ENCODE results near the gene SLC2A13.
"Not testable (repeated sequence)": the region's sequence is repeated elsewhere in the genome, so short reads cannot be mapped to it uniquely, and the experiment has no call there.

SLC2A13 gene

DNA sequence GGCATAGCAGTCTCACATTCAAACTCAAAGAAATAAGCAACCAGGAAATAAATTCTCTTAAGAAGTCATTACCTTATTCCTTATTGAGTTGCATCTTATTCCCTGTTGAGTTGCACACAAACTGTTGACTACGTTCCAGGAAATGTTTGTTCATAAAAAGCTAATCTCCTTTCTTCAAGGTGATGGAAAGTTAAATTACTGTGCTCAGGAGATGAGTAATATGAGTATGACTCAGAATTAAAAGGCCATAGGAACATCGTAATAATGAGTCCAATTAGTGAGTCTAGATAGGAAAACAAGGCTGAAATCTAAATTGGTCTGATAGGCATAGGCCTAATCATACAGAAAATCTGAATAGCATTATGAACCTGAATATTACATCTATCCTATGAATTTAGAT lies 203.1 kb downstream of the SLC2A13 start:
- H3K36me3 Mint-ChIP-seq (ENCODE audit: low read depth): no peaks in the 10 kb centered on the region
- H3K27me3 Mint-ChIP-seq (ENCODE audit: low read depth): no peaks in the 10 kb centered on the region

DNA sequence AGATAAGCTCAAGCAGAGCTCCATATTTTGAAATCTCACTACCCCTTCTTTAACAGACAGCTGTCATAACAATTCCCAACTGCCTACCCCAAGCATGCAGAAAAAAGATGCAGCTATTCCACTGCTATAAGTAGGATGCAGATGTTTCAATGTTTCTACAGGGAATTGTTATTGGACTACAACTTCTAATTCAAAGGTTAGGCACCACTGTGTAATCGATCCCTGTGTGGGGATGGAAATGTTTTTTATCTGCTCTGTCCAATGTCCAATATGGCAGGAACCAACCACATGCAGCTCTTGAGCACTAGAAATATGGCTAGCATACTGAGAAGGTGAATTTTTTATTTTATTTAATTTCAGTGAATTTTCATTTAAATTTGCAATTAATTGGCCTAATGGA lies 208.6 kb downstream of the SLC2A13 start:
- H3K27ac Mint-ChIP-seq: no peak overlapping the region
- H3K27me3 Mint-ChIP-seq (ENCODE audit: low read depth): no peaks in the 10 kb centered on the region
- no peaks in the 10 kb centered on the region for H3K4me1 Mint-ChIP-seq (ENCODE audit: low read depth)
- no peaks in the 10 kb centered on the region for H3K36me3 Mint-ChIP-seq (ENCODE audit: low read depth)
- no peak for DNase-seq (ENCODE audit: low spot score)
- no peak overlapping the region for H3K4me3 Mint-ChIP-seq
- H3K9me3 Mint-ChIP-seq: peaks cover 11% of the 10 kb centered on the region

More for the DNA sequence above, 203.1 kb downstream of the SLC2A13 start:
- no peak for DNase-seq (ENCODE audit: low spot score)
- no peaks in the 10 kb centered on the region for H3K4me1 Mint-ChIP-seq (ENCODE audit: low read depth)
- H3K9me3 Mint-ChIP-seq: no peaks in the 10 kb centered on the region
- no peak overlapping the region for H3K4me3 Mint-ChIP-seq
- H3K27ac Mint-ChIP-seq: no peak overlapping the region

DNA sequence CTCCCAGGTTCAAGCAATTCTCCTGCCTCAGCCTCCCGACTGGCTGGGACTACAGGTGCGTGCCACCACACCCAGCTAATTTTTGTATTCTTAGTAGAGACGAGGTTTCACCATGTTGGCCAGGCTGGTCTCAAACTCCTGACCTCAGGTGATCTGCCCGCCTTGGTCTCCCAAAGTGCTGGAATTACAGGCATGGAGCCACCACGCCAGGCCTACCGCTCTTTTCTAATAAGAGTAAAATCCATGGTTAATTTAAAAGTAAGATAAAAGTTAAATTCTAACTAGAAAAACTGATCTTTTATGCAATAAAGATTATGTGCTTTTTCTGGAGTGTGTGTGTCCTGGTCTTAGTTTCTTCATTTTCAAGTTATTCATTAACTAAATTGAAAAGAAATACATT lies 212.5 kb downstream of the SLC2A13 start:
- H3K27me3 Mint-ChIP-seq (ENCODE audit: low read depth); H3K36me3 Mint-ChIP-seq (ENCODE audit: low read depth); H3K4me1 Mint-ChIP-seq (ENCODE audit: low read depth); H3K4me3 Mint-ChIP-seq; H3K27ac Mint-ChIP-seq; DNase-seq (ENCODE audit: low spot score): not testable (repeated sequence)
- H3K9me3 Mint-ChIP-seq: peaks cover 11% of the 10 kb centered on the region

DNA sequence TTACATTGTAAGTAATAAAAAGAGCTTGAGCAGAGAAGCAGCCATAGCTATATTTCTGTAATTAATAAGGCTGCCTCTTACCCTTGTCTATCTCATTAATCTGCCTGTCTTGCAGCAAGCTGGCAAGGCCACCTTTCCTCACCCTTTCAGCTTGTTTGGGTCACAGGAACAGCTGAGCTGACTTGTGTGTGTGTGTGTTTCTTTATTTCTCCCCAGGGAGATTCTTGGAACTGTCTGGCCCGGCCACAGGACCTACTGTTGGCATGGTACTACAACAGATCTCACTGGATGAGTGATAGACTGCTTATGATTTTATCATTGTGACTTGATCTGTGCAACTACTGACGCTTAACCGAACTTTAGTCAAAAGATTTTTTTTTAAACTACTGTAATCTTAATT lies 213.7 kb downstream of the SLC2A13 start:
- Mint-ChIP-seq H3K27ac (no peak overlapping the region), H3K9me3 (peaks cover 8% of the 10 kb centered on the region), H3K4me3 (no peak overlapping the region), H3K36me3 (ENCODE audit: low read depth) (no peaks in the 10 kb centered on the region), H3K4me1 (ENCODE audit: low read depth) (no peaks in the 10 kb centered on the region), H3K27me3 (ENCODE audit: low read depth) (no peaks in the 10 kb centered on the region)
- no peak for DNase-seq (ENCODE audit: low spot score)

DNA sequence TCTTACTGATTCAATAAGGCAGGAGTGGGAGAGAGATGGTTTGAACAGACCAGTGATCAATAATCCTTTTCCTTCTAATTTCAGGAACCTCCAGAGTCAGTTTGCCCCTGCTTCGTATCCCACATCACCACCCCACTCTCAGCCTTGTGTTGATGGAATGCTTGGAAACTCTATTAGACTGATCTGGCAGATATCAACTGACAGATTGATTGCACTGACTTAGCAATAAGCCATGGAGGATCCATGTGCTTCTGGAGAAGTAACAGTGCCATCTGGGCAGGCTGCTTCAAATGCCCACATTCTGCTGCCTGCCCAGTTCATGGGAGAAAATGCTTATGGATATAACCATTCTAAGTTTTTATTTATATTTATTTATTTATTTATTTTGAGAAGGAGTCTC lies 218.0 kb downstream of the SLC2A13 start:
- Mint-ChIP-seq H3K4me3 (no peak overlapping the region), H3K27me3 (ENCODE audit: low read depth) (no peaks in the 10 kb centered on the region), H3K36me3 (ENCODE audit: low read depth) (no peaks in the 10 kb centered on the region), H3K4me1 (ENCODE audit: low read depth) (no peaks in the 10 kb centered on the region), H3K9me3 (no peaks in the 10 kb centered on the region), H3K27ac (no peak overlapping the region)
- no peak for DNase-seq (ENCODE audit: low spot score)

DNA sequence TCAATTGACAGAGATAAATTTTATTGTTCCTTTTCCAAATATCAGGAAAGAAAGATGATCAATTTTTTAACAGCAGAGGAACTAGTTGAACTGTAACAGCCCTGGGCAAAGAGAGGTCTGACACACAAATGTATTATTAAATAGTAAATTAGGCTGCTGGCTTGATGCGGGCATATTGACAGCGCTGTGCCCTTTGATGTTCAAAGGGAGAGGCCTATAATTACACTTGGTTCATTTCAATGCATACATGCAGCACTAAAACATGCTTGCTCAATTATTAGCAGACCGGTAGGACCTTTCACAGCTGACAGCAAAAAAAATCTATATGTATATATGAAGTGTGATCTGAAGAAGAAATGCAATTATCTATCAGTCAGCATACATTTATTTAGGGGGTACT lies 219.8 kb downstream of the SLC2A13 start:
- Mint-ChIP-seq H3K36me3 (ENCODE audit: low read depth) (no peaks in the 10 kb centered on the region), H3K4me3 (no peak overlapping the region), H3K27me3 (ENCODE audit: low read depth) (no peaks in the 10 kb centered on the region), H3K27ac (no peak overlapping the region), H3K9me3 (no peaks in the 10 kb centered on the region), H3K4me1 (ENCODE audit: low read depth) (no peaks in the 10 kb centered on the region)
- no peak for DNase-seq (ENCODE audit: low spot score)

DNA sequence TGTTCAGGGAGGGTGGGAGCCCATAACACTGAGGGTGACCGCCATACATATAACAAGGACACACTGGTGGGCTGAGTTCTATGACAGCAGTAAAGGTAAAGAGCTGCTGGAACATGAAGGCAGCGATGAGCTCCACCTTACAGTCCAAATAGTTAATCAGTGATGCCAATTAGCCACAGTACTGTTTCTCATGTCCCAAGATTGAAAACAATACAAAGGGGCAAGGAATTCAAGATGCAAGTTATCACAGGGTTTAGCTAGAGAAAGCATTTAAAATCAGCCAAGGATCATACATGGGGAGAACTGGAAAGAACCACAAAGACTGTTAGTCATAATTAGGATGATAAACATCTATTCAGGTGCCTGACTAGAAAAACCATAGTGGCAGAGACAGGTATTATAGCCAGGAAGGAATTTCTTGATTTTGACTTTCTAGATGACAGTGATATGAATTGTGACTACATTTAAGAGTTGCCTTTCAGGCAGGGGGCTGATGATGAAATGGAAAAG lies 221.2 kb downstream of the SLC2A13 start:
- Mint-ChIP-seq H3K27ac (no peak overlapping the region), H3K9me3 (no peaks in the 10 kb centered on the region), H3K4me1 (ENCODE audit: low read depth) (no peaks in the 10 kb centered on the region), H3K36me3 (ENCODE audit: low read depth) (no peaks in the 10 kb centered on the region), H3K27me3 (ENCODE audit: low read depth) (no peaks in the 10 kb centered on the region), H3K4me3 (no peak overlapping the region)
- DNase-seq (ENCODE audit: low spot score): no peak

DNA sequence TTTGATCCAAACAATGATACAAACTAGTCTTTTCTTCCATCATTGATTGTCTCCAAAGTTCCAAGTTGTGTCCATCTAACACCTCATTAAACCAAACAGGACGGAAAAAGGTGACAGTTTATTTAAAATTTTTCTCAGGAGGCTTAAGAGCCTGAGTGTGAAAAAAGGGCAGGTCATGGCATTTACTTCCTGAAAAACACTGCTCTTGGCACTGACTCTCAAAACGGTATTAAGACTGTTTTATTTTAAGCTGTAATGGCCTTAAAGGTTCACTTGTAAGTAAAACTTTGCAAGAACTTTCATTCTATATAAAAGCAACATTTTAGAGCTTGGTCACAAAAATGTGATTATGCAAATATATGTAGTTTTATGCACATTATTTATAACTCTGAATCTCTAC lies 222.5 kb downstream of the SLC2A13 start:
- Mint-ChIP-seq H3K4me1 (ENCODE audit: low read depth) (no peaks in the 10 kb centered on the region), H3K4me3 (no peak overlapping the region), H3K27ac (no peak overlapping the region), H3K9me3 (no peaks in the 10 kb centered on the region), H3K36me3 (ENCODE audit: low read depth) (no peaks in the 10 kb centered on the region), H3K27me3 (ENCODE audit: low read depth) (no peaks in the 10 kb centered on the region)
- no peak for DNase-seq (ENCODE audit: low spot score)

DNA sequence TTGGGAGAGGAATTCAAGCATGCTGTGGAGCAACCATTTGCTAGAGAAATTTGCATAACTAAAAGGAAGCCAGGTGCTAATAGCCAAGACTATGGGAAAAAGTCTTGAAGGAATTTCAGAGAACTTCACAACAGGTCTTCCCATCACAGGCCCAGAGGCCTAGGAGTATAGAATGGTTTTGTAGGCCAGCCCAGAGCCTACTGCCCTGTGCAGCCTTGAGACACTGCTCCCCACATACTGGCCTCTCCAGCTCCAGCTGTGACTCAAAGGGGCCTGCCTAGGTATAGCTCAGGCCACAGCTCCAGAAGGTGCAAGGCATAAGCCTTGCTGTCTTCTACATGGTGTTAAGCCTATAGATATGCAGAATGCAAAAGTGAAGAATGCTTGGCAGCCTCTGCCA lies 227.1 kb downstream of the SLC2A13 start:
- Mint-ChIP-seq H3K4me3 (no peak overlapping the region), H3K27ac (no peak overlapping the region), H3K27me3 (ENCODE audit: low read depth) (no peaks in the 10 kb centered on the region), H3K36me3 (ENCODE audit: low read depth) (no peaks in the 10 kb centered on the region), H3K4me1 (ENCODE audit: low read depth) (no peaks in the 10 kb centered on the region), H3K9me3 (no peaks in the 10 kb centered on the region)
- DNase-seq (ENCODE audit: low spot score): no peak

DNA sequence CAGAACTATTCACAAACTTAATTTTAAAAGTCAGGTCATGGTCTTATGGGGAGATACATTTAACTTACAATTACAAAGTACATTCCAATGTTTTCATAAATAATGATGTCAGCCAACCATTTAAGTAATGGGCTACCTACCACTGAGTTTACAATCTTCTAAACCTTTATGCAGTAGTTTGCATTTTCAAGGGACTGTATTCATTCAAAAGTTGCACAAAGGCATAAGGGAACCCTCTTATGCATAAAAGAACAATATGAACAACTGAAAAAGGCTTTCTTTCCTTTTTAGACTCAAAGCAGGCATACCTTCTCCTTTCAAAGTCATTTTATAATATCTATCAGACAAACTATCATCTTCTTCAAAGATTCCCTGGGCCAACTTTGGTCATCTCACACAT lies 230.2 kb downstream of the SLC2A13 start:
- H3K27me3 Mint-ChIP-seq (ENCODE audit: low read depth): no peaks in the 10 kb centered on the region
- H3K9me3 Mint-ChIP-seq: no peaks in the 10 kb centered on the region
- no peak overlapping the region for H3K27ac Mint-ChIP-seq
- no peaks in the 10 kb centered on the region for H3K4me1 Mint-ChIP-seq (ENCODE audit: low read depth)
- no peak for DNase-seq (ENCODE audit: low spot score)
- H3K36me3 Mint-ChIP-seq (ENCODE audit: low read depth): no peaks in the 10 kb centered on the region
- H3K4me3 Mint-ChIP-seq: no peak overlapping the region

DNA sequence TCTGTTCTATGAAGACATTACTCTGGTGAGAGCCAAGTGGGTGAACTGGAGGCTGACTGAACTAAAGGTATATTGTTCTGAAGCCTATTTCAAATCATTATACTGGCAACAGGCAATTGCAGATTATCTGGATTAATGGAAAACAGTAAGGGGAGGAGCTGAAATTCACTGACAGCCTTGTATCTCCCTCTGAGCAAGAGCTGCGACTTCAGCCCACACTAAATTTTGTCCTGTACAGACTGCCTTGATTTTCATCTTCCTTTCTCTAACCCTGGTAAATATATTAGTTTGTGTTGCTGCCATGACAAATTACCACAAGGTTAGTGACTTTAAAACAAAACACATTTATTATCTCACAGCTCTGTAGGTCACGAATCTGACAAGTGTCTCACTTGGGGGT lies 231.1 kb downstream of the SLC2A13 start:
- H3K27ac Mint-ChIP-seq: no peak overlapping the region
- H3K9me3 Mint-ChIP-seq: no peaks in the 10 kb centered on the region
- H3K4me1 Mint-ChIP-seq (ENCODE audit: low read depth): no peaks in the 10 kb centered on the region
- no peaks in the 10 kb centered on the region for H3K36me3 Mint-ChIP-seq (ENCODE audit: low read depth)
- no peak for DNase-seq (ENCODE audit: low spot score)
- H3K4me3 Mint-ChIP-seq: no peak overlapping the region
- H3K27me3 Mint-ChIP-seq (ENCODE audit: low read depth): no peaks in the 10 kb centered on the region

DNA sequence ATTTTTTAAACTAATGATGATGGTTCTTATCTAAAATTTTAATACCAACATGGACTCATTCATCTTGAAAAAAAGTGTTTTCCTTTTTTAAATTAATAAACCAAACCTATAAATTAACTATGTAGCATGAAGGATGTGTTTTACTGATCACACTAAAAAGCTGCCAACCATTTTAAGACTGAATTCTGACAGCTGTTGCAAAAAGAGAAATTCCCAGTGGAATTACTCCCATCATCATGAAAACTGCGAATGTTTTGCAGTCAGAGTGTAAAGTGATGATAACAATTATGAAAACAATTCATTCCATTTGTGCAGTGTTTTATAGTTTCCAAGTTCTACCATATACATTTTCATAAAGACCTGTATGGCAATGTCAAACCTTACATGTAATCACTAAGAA lies 232.8 kb downstream of the SLC2A13 start:
- Mint-ChIP-seq H3K27me3 (ENCODE audit: low read depth) (no peaks in the 10 kb centered on the region), H3K27ac (no peak overlapping the region), H3K36me3 (ENCODE audit: low read depth) (no peaks in the 10 kb centered on the region), H3K4me3 (no peak overlapping the region), H3K9me3 (no peaks in the 10 kb centered on the region), H3K4me1 (ENCODE audit: low read depth) (no peaks in the 10 kb centered on the region)
- DNase-seq (ENCODE audit: low spot score): no peak

DNA sequence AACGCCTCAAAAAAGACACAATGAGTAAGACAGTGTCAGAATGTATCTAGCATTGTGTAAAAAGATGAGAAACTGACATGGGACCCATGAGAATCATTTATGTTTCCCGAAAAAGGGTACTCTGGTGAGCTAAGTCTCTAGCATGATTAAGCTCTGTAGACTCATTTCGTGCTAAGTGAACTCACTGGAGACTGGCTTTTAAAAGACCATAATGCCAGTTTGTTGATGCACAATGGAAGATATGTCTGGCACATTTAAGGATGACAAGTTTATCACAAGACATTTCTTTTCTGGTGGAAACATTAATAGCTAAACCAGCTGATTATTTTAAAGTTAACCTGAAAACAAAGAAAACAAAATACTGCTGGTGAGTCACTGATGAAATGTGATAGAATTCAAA lies 233.5 kb downstream of the SLC2A13 start:
- DNase-seq (ENCODE audit: low spot score): no peak
- Mint-ChIP-seq H3K36me3 (ENCODE audit: low read depth) (no peaks in the 10 kb centered on the region), H3K4me1 (ENCODE audit: low read depth) (no peaks in the 10 kb centered on the region)

DNA sequence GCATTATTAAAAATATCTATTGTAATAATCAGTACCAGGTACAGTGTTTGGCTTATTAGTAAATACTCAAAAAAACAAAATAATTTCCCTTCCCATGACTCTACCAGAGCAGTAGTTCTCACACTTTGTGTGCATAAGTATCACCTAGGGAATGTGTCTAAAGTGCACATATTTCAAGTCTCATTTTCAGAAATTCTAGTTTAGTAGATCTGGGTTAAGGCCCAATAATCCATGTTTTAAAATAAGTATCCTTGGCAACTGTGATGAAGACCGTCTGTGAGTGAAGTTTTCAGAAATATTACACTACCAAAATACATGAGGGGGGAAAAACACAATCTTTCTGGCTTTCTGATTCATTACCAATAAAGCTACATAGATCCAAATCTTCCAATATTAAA lies 237.6 kb downstream of the SLC2A13 start:
- Mint-ChIP-seq H3K27ac (no peak overlapping the region), H3K27me3 (ENCODE audit: low read depth) (no peaks in the 10 kb centered on the region), H3K9me3 (no peaks in the 10 kb centered on the region), H3K4me3 (no peak overlapping the region), H3K4me1 (ENCODE audit: low read depth) (no peaks in the 10 kb centered on the region), H3K36me3 (ENCODE audit: low read depth) (no peaks in the 10 kb centered on the region)
- no peak for DNase-seq (ENCODE audit: low spot score)

More for the DNA sequence above, 233.5 kb downstream of the SLC2A13 start:
- no peak overlapping the region for H3K27ac Mint-ChIP-seq
- no peak overlapping the region for H3K4me3 Mint-ChIP-seq
- no peaks in the 10 kb centered on the region for H3K9me3 Mint-ChIP-seq
- H3K27me3 Mint-ChIP-seq (ENCODE audit: low read depth): no peaks in the 10 kb centered on the region

DNA sequence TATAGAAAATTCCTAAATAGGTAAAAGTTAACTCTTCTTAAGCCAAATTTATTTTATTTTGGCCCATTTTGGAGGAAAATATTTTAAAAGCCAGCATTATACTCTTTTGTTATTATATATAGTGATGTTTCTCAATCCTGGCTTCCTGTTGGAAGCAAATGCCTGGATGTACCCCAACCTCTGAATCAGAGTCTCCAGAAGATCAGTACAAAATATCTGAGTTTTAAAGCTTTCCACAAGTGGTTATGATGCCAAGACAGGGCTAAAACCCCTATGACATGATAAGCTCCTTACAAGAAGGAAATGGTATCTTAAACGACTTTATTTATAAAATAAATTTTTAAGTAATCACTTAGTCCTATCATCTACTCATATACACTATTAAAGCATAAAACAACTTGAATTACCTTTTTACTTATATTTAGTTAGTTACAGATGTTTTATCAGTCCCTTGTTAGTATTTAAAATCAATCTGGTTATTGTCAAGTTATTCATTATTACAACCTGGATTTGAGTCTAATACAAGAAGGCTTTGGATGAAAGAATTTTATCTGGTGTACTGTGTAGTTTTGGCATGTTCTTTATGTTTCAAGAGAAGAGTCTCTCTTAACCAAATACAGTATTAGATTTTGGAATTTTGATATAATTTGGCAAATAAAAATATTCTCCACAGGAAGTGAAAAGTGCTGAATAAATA lies 238.1 kb downstream of the SLC2A13 start:
- DNase-seq (ENCODE audit: low spot score): no peak
- Mint-ChIP-seq H3K27ac (no peak overlapping the region), H3K36me3 (ENCODE audit: low read depth) (no peaks in the 10 kb centered on the region), H3K27me3 (ENCODE audit: low read depth) (no peaks in the 10 kb centered on the region), H3K4me1 (ENCODE audit: low read depth) (no peaks in the 10 kb centered on the region), H3K4me3 (no peak overlapping the region), H3K9me3 (no peaks in the 10 kb centered on the region)

Data from T-helper 2 cell treated with Interferon-gamma antibody and Interleukin-4, amounts not matched to agents 5 μg/mL and 100 μg/mL, for 36 hours (primary cell).